Body of pancreas (tissue), 4 donors: ENCODE measurements around the gene RBMX2.

ENCODE experiments used
- POLR2A ChIP-seq, 3 donors: fragments of 450-650 bp; IDR thresholded peaks; one replicate each; pipeline ENCODE4 v1.6.1; 2016; ENCODE audit warnings: antibody characterized with exemption in 3 of 3, mild to moderate bottlenecking in 2 of 3
- TF ChIP-seq, protein P1 (sequence below), 7 experiments: fragments of 450-650 bp in 4 of 7; fragments of 200-600 bp in 3 of 7; sonication (generic) in 3 of 7; IDR thresholded peaks; one replicate each; pipeline ENCODE4 v1.5.1; 2016 to 2019; ENCODE audit warnings: antibody characterized with exemption in 7 of 7

DNA sequence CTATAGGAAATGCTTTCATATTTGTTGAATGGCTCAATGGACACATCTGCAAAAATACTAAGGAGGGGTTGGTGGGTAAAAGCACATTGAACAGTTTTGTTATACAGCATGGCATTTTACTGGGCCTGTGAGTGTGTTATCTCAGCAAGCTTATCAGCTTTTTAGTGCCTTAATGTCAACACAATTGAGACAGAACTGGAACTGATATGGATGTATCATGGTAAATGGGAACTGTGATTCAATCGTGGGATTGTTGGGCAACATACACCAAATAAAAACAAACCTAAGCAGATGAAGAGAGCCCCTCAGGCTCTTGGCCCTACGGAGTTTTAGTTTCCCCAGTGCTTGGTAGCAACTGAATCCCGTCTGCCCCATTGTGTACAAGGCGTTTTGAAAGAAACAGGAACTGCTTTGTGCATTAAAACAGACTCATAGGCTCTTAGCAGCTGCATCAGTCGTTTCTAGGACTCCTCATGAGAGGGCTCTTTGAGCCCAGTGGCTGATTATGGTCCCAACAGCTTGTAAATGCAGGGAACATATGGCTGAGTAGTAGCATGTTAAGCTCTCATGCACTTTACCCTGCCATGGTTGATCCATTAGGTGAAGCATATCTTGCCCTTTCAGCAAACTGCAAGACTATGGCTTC, 23.6 kb upstream of the RBMX2 start:
- TF ChIP-seq, protein P1, sequence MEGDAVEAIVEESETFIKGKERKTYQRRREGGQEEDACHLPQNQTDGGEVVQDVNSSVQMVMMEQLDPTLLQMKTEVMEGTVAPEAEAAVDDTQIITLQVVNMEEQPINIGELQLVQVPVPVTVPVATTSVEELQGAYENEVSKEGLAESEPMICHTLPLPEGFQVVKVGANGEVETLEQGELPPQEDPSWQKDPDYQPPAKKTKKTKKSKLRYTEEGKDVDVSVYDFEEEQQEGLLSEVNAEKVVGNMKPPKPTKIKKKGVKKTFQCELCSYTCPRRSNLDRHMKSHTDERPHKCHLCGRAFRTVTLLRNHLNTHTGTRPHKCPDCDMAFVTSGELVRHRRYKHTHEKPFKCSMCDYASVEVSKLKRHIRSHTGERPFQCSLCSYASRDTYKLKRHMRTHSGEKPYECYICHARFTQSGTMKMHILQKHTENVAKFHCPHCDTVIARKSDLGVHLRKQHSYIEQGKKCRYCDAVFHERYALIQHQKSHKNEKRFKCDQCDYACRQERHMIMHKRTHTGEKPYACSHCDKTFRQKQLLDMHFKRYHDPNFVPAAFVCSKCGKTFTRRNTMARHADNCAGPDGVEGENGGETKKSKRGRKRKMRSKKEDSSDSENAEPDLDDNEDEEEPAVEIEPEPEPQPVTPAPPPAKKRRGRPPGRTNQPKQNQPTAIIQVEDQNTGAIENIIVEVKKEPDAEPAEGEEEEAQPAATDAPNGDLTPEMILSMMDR (IDR thresholded peaks at IDR 0.05) = no peak
- no peak for TF ChIP-seq POLR2A (IDR thresholded peaks at IDR 0.05)
